Effector memory CD8-positive, alpha-beta T cell (primary cell): Measurements from ENCODE around the gene ALKBH1.
"Not testable (repeated sequence)": the region's sequence is repeated elsewhere in the genome, so short reads cannot be mapped to it uniquely, and the experiment has no call there.

Experiments
- ATAC-seq: fragments of 150-1000 bp; cut with Tn5 transposase; replicated peaks from 2 replicates; pipeline ENCODE4 v1.10.0; 2021; ENCODE audit warnings: mild to moderate bottlenecking, moderate library complexity
- DNase-seq, 3 experiments: peaks; one replicate each; pipeline ENCODE4 v3.0.0; 2021
- H3K27ac Mint-ChIP-seq, 2 donors: one replicate each; pipeline ENCODE4 v1.8.0; 2022; ENCODE audit warnings: mild to moderate bottlenecking in 2 of 2, mixed read lengths in 2 of 2, moderate library complexity in 2 of 2
- H3K27me3 Mint-ChIP-seq, 2 donors: one replicate each; pipeline ENCODE4 v1.8.0; 2022; ENCODE audit warnings: mixed read lengths in 2 of 2
- H3K36me3 Mint-ChIP-seq: one replicate; pipeline ENCODE4 v1.8.0; 2022; ENCODE audit warnings: mild to moderate bottlenecking, moderate library complexity, mixed read lengths; ENCODE audit not compliant: insufficient read depth
- H3K4me1 Mint-ChIP-seq, 2 donors: one replicate each; pipeline ENCODE4 v1.8.0; 2022; ENCODE audit warnings: low read depth in 2 of 2, mixed read lengths in 2 of 2
- H3K4me3 Mint-ChIP-seq, 2 donors: one replicate each; pipeline ENCODE4 v1.8.0; 2022; ENCODE audit warnings: mild to moderate bottlenecking in 2 of 2, mixed read lengths in 2 of 2, moderate library complexity in 2 of 2
- H3K9me3 Mint-ChIP-seq, 2 donors: one replicate each; pipeline ENCODE4 v1.8.0; 2022; ENCODE audit warnings: mixed read lengths in 2 of 2
- total RNA-seq, 9 experiments: gene quantifications; one replicate each; lab custom pipeline; 2026; lab: John Stamatoyannopoulos, UW

The ALKBH1 gene
- 6.7 to 23.1 (median 18.4) reads per million in 9 experiments for total RNA-seq

DNA sequence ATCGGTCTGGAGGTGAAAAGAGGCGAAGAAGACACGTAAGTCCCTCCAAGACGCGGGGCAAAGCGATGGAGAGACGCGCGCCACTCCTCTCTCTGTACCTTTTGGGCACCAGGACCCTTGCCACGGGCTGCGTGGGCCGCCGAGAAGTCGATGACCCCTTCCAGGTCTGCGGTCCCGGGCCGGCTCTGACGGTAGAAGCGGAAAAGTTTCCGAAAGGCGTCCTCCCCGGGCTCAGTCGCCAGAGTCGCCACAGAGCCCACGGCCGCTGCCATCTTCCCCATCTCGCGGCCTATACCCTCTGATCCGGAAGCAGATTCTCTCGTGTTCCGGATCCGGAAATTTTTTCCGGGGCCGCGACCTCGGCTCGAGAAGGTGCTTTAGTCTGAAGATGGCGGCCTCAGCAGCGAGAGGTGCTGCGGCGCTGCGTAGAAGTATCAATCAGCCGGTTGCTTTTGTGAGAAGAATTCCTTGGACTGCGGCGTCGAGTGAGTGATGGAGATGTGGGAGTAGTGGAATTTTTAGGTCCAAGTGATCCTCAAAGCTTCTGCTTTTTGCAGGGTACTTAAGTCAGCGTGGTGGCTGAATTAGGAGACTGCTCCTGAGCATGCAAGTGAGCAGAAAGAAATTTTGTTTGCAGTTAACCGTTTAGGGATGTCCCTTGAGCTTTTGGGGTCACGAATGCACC lies at the start of gene ALKBH1, which contains the start of gene SLIRP:
TSS of gene ALKBH1 (minus strand) at position 300 of the 685 bp plus-strand sequence. CDS start at position 281, 19 bp downstream.
TSS of gene SLIRP (plus strand) at position 380 of the 685 bp plus-strand sequence. CDS start at position 389, 9 bp downstream.
- Mint-ChIP-seq H3K9me3 (no peaks in the 10 kb centered on the region), H3K4me3 (peak within 1 kb of the TSS; percentile 83 to 88), H3K27ac (peak within 1 kb of the TSS; percentile 83 to 93), H3K36me3 (peaks cover 46% of the 10 kb centered on the region), H3K4me1 (peaks cover 17 to 37% of the 10 kb centered on the region in 2 donors), H3K27me3 (no peaks in the 10 kb centered on the region)
- ATAC-seq (peak; percentile 98), DNase-seq (peak; percentile 84 to 88 (median 85))

DNA sequence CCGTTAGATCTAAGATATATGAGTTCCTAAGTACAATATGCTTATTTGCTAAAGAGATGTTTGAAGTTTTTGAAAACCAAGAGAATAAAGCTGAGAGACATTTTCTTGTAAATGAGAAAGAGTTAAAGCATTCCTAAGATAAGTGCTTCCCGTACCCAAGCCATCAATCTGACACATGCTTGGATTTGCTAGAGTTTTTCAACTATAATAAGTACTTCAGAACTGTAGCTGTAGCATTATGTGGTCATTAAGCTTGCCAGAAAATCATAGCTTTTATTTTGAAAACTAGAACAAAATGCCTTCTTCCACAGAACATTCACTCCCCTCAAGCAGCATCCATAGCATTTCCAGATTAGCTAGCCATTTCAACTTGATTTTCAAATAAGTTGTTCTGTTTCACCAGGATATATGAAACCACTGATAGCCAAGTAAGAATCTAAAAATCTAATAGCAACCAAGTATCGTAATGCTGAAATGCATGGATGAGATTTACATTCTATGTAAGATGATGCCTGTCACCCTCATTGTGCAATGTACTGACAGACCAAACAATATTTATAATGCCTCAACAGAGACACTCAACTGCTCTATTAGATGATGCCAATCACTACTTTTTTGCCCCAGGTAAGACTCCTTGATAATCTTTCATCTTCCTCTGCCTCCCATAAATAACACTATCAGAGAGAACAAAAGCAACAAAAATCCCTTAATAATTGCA lies 45.1 kb upstream of the ALKBH1 start:
- Mint-ChIP-seq H3K4me3 (no peak overlapping the region), H3K4me1 (peaks cover 20 to 39% of the 10 kb centered on the region in 2 donors), H3K27me3 (no peaks in the 10 kb centered on the region), H3K9me3 (no peaks in the 10 kb centered on the region), H3K27ac (peak overlapping the region in 1 of 2 donors; percentile 35), H3K36me3 (peaks cover 81% of the 10 kb centered on the region)
- DNase-seq (no peak), ATAC-seq (no peak)

DNA sequence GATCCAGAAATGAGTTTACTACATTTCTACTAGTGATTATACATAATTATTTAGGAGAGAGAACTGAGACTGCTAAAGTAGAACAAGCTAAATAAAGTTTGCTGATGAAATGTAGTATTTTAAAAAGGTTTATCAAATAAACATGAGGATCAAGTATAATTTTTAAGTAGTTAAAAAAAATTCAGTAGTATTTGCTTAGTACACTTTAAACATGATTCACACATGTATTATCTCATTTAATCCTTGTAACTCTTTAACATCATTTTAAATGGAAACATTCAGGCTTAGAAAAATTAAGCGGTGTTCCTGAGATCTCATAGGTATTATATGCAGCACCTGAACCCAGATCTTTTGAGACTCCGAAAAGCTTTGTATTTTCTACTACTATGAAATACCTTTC lies 44.4 kb upstream of the ALKBH1 start:
- Mint-ChIP-seq H3K36me3 (peaks cover 83% of the 10 kb centered on the region), H3K4me3 (no peak overlapping the region), H3K27me3 (no peaks in the 10 kb centered on the region), H3K4me1 (peaks cover 14 to 33% of the 10 kb centered on the region in 2 donors), H3K9me3 (no peaks in the 10 kb centered on the region), H3K27ac (no peak overlapping the region)
- DNase-seq (no peak), ATAC-seq (no peak)

GRCh38 chr14:77747425-77747824 lies 39.6 kb upstream of the ALKBH1 start:
- not testable (repeated sequence) for H3K27me3 Mint-ChIP-seq, DNase-seq, H3K9me3 Mint-ChIP-seq, H3K4me3 Mint-ChIP-seq, ATAC-seq, H3K27ac Mint-ChIP-seq
- H3K36me3 Mint-ChIP-seq: peaks cover 71% of the 10 kb centered on the region
- H3K4me1 Mint-ChIP-seq: peaks cover 8 to 29% of the 10 kb centered on the region in 2 donors

DNA sequence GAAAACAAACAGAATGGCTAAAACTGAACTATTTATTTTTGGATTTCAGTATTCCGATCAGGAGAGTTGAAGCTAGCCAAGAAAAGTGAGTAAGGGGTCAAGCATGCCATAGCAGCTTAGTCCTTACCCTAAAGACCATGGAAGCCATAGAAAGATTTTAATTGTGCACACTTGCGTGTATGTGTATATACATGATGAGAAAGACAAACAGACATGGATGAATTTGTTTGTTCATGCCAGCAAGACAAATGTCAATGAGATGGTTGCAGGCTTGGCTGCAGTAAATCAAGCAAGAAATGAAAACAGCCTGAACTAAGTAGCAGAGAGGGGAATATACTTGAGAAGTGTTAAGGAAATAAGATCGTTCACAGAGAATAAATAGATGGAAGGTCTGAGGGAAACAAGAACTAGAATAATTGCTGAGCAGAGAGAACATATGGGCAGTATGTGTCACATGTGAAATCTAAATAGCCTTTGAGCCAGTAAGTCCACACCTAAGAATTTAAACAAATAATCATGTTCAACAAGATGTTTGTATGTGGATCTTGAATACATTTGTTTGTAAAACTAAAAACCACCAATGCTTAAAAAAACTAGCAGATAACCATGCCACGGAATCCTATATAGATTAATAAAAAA lies 38.4 kb upstream of the ALKBH1 start:
- H3K4me1 Mint-ChIP-seq: peaks cover 16 to 33% of the 10 kb centered on the region in 2 donors
- H3K27ac Mint-ChIP-seq: no peak overlapping the region
- DNase-seq (no peak), ATAC-seq (no peak)
- no peaks in the 10 kb centered on the region for H3K27me3 Mint-ChIP-seq
- peaks cover 71% of the 10 kb centered on the region for H3K36me3 Mint-ChIP-seq
- no peaks in the 10 kb centered on the region for H3K9me3 Mint-ChIP-seq
- no peak overlapping the region for H3K4me3 Mint-ChIP-seq

- Mint-ChIP-seq H3K27ac (peak overlapping the region in 1 of 2 donors; percentile 15), H3K4me3 (no peak overlapping the region), H3K36me3 (peaks cover 75% of the 10 kb centered on the region), H3K4me1 (peaks cover 23 to 44% of the 10 kb centered on the region in 2 donors), H3K27me3 (no peaks in the 10 kb centered on the region), H3K9me3 (no peaks in the 10 kb centered on the region)
- ATAC-seq: no peak
- DNase-seq: no peak
Observed at GRCh38 chr14:77741438-77741837, 33.6 kb upstream of the ALKBH1 start.

DNA sequence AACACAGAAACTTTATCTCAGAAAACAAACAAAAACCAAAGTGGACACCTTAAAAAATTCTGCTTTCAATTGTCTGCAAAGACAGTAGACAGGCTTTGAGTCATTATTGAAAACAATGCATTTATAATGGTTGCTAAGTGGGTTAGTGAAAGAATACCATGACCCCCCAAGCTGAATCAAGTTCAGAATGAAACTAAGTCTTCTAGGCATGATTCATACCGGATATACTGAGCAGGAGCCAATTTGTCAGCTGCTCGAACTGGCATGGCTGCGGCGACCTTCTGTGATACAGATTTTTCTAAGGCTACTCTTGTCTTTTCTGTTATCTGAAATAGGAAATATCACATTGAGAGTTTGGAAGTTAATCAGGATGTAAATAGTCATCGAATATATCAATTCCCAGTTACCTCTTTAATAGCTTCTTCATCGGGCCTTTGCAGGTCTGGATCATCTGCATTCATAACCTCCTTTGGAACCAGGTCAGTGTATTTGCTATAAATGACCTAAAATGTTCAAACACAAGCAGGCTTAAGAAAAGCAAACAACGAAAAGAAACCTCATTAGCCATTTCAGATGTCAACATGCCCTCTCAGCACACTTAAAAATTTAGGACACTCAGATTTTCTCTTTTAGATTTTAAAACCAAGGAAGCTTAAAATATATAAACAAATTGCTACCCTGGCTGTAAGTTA lies 30.9 kb upstream of the ALKBH1 start:
- peak; percentile 95 for ATAC-seq
- peaks cover 85% of the 10 kb centered on the region for H3K36me3 Mint-ChIP-seq
- H3K9me3 Mint-ChIP-seq: no peaks in the 10 kb centered on the region
- no peak for DNase-seq
- no peaks in the 10 kb centered on the region for H3K27me3 Mint-ChIP-seq
- H3K4me1 Mint-ChIP-seq: peaks cover 17 to 35% of the 10 kb centered on the region in 2 donors
- H3K27ac Mint-ChIP-seq: peak overlapping the region; percentile 66 to 92
- peak overlapping the region in 1 of 2 donors; percentile 31 for H3K4me3 Mint-ChIP-seq

DNA sequence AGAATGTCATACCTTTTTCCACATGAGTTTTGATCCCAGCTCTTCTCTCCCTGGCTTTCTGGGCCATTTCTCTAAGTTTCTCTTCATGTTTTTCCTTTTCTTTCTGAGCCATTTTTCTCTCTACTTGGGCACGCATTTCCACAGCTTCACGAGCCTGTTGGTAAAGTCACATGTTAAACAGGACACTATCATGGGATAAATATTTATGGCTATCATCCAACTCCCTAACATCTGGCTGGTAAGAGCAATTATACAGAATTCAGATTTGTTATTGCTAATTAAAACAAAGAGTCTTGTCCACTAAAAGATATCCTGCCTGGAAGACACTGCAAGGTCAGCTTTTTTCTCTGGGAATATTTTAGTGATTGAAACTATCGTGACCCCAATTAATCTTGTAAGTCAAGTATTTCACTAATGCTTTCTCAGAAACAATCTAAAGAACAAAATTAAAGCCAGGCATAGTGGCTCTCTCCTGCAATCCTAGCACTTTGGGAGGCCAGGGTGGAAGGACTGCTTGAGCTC lies 23.2 kb upstream of the ALKBH1 start:
- H3K9me3 Mint-ChIP-seq: no peaks in the 10 kb centered on the region
- peaks cover 2 to 7% of the 10 kb centered on the region in 2 donors for H3K4me1 Mint-ChIP-seq
- H3K4me3 Mint-ChIP-seq: no peak overlapping the region
- H3K27me3 Mint-ChIP-seq: no peaks in the 10 kb centered on the region
- H3K36me3 Mint-ChIP-seq: peaks cover 99% of the 10 kb centered on the region
- H3K27ac Mint-ChIP-seq: peak overlapping the region in 1 of 2 donors; percentile 24
- DNase-seq (no peak), ATAC-seq (no peak)

- DNase-seq (no peak), ATAC-seq (no peak)
- Mint-ChIP-seq H3K4me3 (no peak overlapping the region), H3K9me3 (no peaks in the 10 kb centered on the region), H3K27ac (no peak overlapping the region), H3K36me3 (peaks cover 97% of the 10 kb centered on the region), H3K27me3 (no peaks in the 10 kb centered on the region), H3K4me1 (no peaks in the 10 kb centered on the region)
Observed at GRCh38 chr14:77722301-77722700, 14.5 kb upstream of the ALKBH1 start.

- no peak for ATAC-seq
- DNase-seq: no peak
Observed at GRCh38 chr14:77721437-77721836, 13.6 kb upstream of the ALKBH1 start.

GRCh38 chr14:77717608-77718305 lies 9.9 kb upstream of the ALKBH1 start:
- Mint-ChIP-seq H3K27ac (peak overlapping the region; percentile 23 to 28), H3K36me3 (peaks cover 95% of the 10 kb centered on the region), H3K4me1 (peaks cover 0 to 6% of the 10 kb centered on the region in 2 donors), H3K4me3 (no peak overlapping the region), H3K9me3 (no peaks in the 10 kb centered on the region), H3K27me3 (no peaks in the 10 kb centered on the region)
- no peak for DNase-seq
- ATAC-seq: no peak

More at GRCh38 chr14:77721437-77721836, 13.6 kb upstream of the ALKBH1 start:
- Mint-ChIP-seq H3K27me3 (no peaks in the 10 kb centered on the region), H3K4me1 (no peaks in the 10 kb centered on the region), H3K9me3 (no peaks in the 10 kb centered on the region), H3K36me3 (peaks cover 97% of the 10 kb centered on the region), H3K4me3 (no peak overlapping the region), H3K27ac (peak overlapping the region; percentile 19 to 51)

DNA sequence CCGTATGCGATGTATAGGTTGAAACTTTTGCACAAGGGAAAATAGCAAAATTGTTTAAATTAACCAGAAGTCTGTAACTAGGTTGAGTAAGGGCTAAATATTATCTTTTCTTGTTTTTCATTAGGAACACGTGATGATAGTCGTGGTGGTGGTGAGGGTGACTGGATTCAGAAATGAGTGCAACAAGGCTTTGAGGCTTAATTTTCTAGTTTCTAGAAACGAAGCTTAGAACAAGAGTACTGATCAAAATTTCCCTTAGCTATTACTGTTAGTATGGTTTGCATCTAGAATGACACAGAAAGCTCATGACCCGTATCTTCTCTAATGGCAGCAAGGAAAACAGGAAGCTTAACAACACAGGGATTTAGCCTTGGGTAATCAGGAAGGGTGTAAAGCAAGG lies 7.1 kb upstream of the ALKBH1 start:
- peak overlapping the region; percentile 71 to 79 for H3K27ac Mint-ChIP-seq
- ATAC-seq (no peak), DNase-seq (no peak)
- no peaks in the 10 kb centered on the region for H3K27me3 Mint-ChIP-seq
- peaks cover 2 to 10% of the 10 kb centered on the region in 2 donors for H3K4me1 Mint-ChIP-seq
- H3K36me3 Mint-ChIP-seq: peaks cover 81% of the 10 kb centered on the region
- no peaks in the 10 kb centered on the region for H3K9me3 Mint-ChIP-seq
- H3K4me3 Mint-ChIP-seq: no peak overlapping the region
